SW480 (cell line): ENCODE measurements around the gene BSG.
"Not testable (repeated sequence)": the region's sequence is repeated elsewhere in the genome, so short reads cannot be mapped to it uniquely, and the experiment has no call there.

ENCODE experiments used
- DNase-seq: peaks from one replicate; pipeline ENCODE4 v3.0.0-alpha.2; 2016; ENCODE audit warnings: low spot score

Gene BSG

DNA sequence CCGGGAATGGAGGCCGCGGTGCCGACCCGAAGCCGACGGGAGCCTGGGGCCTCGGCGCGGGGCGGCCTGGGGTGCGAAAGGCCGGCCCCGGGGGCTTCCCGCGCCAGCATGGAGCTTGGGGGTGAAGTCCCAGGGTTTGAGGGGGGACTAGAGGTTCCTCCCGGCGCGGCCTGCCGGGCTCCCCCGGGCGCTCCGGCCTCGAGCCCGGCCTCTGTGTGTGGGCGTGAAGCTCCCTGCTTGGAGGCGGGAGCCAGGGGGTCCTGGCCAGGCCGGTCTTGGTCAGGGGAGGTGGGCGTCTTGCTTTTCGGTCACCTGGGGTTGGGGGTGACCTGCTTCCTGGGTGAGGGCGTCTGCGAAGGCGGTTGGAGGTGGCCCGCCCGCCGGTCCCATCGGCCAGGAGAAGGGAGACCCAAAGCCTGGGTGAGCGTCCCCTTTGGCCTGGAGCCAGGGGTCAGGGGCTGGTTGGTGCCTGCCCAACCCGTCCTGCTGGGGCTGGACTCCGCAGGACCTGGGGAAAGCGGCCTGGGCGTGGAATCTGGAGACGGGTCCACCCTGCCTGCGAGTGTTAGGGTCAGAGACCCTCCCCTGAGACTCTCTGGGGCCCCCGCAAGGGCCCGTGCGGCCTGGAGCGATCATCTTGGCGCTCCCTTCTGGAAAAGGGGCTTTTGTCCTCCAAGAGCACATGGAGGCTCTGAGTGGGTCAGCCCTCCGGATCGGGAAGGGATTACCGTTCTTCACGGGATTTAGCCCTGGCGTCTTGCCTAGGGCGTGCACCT is 535 bp downstream of the BSG start:
- DNase-seq = no peak

DNA sequence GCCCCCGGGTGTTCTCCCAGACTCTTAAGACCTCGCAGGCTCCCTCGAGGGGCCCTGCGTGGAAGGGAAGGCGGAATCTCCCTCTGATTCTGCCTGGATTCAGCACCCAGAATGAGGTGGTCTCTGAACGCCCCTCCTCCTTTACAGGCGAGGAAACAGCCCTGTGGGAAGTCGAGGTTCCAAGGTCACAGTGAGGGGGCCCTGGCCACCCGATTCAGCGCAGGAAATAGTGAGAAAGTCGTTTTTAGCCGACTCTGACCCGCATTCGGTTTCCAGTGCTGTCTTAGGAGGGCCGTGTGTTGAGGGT is 1.1 kb downstream of the BSG start:
- DNase-seq = no peak

DNA sequence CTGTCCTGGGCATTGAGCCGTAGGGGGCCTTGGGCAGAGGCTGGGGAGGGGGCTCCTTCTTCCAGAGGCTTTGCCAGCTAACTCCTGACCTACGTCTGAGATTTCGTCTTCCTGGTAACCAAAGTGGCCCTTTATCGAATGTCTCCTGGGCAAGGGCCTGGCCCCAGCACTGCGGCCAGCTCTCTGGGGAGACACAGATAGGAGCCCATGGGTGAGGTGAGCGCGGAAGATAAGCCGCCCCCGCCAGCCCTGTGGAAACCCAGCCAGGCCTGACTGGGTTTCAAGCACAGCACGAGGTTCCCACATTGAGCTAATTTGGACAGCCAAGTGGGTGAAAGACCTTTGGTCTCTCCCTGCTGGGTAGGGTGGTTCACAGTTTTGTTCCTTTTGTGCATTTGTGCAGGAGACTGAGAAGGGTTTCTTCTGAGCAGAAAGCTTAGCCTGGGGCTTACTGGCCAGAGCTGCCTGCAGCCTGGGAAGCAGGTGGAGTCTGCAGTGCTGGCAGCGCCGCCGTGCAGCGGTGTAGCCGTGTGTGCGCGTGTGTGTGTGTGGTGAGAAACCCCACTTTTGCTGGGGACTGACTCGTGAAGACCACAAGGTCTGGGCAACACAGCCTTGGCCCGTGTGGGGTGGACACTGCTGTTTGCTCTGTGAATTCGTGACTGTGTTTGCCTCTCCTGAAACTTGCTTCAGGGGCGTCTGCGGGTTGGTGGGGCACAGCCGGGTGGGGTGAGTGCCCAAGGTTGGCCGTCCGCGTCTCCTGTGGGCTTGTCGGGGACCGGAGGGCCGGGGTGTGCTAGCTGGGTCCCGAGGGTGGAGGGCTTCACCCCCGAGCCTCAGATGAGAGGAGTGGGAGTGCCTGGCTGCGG is 2.5 kb downstream of the BSG start:
- DNase-seq = no peak

DNA sequence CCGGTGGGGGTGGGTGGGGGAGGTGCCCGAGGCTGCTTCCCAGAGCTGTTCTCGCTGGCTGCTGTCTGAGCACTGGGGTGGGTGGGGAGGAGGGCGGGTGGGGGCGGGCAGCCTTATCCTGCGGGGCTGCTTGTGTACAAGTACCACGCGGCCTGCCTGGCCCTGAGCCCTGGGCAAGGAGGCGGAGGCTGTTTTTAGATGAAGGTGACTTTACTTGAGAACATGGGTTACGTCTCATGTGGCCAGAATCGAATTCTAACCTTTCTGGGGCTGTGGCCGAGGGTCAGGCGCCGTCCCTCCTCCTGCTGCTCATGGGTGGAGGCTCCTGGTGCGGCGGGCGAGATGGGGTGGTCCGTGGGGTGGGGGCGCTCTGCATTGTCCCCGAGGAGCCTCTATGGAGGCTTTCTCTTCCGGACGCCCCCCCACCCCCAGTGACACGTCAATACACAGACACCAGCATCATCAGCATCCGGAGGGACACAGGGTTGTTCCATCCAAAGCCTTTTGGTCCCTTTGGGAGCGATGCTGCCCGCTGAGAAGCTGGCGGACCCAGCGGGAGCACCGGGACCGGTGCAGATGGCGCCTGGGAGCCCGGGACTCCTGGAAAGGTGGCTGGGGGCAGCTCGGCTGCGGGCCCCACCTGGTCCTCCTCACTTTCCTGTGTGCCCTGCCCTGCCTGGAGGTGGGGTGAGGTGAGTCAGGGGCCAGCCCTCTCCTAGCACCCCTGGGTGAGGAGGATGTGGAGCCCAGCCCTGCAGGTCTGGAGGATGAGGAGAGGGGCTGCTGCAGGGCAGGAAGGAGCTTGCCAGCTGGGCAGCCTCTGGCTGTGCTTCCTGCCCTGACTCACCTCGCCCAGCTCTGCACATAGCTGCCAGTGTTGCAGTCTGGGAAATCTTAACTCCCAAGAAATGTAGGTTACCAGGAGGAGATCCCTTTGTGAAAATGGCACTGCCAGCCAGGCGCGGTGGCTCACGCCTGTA is 3.4 kb downstream of the BSG start:
- no peak for DNase-seq

DNA sequence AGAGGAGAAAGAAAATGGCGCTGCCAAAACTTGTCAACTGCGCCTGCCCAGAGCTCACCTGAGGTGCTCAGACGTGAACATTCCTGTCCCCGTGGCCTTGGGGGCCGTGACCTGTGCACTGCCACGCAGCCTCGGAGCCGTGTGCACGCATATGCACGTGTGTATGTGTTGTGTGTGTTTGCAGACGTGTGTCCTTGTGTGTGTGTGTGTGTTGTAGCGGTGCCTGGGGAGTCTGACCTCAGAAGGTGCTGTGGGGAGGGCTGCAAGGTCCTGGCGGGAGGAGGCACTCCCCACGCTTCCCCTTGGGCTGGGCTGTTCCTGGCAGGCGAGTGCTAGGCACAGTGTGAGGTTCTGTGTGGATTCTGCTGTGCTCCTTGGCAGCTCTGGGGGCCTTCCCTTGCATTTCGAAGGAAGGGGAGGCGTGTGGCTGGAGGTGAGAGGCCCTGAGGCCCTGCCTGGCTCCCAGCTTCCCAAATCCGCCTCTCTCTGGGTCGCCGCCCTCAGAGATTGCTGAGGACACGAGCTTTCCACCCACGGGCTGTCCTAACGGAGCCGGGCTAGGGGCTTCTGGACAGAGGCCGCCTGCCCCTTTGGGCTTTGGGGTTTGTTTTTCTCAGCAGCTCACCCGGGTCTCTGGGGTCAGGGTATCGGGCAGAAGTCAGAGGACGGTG is 4.5 kb downstream of the BSG start:
- DNase-seq = no peak

DNA sequence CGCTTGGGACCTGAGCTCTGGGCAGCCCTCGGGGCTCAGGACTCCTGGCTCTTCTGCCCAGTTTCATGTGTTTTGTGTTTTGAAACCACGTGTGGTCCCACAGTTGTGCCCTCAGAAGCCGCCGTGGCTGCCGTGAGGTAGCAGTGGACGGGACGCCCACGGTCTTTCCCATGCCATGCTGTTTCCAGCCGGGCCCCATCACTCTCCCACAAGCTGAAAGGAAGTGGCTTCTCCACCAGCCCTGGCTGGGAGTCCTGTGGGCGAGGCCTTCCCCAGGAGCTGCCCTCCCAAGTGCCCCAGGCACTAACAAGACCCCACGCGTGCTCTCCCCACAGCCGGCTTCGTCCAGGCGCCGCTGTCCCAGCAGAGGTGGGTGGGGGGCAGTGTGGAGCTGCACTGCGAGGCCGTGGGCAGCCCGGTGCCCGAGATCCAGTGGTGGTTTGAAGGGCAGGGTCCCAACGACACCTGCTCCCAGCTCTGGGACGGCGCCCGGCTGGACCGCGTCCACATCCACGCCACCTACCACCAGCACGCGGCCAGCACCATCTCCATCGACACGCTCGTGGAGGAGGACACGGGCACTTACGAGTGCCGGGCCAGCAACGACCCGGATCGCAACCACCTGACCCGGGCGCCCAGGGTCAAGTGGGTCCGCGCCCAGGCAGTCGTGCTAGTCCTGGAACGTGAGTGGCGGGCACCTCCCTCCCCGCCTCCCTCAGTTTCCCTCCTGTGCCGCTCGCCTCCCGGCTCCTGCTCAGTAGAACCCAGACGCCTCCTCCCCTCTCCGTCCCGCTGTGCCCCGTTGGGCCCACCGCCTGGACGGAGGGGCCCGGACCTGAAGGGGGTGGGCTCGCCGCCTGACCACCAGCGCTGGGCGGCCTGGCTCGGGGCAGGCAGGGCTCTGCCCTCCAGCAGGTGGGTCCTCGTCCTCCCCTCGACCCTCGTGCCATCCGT is 5.3 kb downstream of the BSG start:
- DNase-seq = no peak

DNA sequence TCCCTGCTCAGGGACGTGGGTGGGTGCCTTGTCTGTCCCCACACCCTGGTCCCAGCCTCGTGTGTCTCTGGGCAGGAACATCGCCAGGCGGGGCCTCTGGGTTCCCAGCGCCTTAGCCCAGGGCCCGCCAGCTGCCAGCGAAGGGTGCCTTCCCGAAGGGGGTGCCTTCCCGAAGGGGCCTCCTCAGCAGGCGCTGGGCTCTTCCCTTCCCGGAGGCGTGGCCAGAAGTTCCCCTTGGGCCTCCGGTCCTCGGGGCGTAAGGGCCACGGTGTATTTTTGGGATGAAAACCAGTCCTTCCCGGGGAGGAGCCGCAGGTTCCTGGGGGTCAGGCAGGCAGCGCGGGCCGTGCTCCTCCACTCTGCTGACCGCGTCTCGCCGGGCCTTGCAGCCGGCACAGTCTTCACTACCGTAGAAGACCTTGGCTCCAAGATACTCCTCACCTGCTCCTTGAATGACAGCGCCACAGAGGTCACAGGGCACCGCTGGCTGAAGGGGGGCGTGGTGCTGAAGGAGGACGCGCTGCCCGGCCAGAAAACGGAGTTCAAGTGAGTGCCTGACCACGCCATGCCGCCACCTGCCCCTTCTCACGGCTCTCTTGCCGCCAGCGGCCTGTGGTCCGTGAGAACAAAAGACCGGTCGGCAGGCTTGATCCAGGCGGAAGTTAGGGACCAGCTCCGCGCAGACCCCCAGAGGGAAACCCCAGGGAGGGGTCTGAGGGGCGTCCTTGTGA is 6.9 kb downstream of the BSG start:
- no peak for DNase-seq

DNA sequence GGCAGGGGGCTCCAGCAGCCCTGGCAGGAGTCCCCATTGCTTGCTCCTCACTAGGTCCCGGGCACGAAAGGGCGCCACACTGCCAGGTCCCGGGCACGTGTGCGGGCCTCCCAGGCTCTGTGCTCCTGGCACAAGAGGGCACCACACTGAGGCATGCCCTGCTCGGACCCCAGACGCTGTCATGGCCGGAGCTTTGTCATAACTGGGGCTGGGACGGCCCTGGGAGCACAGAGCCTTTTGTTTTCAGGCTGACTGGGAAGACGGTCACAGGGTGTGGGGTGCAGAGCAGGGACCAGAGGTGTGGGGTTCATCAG is 7.4 kb downstream of the BSG start:
- no peak for DNase-seq

DNA sequence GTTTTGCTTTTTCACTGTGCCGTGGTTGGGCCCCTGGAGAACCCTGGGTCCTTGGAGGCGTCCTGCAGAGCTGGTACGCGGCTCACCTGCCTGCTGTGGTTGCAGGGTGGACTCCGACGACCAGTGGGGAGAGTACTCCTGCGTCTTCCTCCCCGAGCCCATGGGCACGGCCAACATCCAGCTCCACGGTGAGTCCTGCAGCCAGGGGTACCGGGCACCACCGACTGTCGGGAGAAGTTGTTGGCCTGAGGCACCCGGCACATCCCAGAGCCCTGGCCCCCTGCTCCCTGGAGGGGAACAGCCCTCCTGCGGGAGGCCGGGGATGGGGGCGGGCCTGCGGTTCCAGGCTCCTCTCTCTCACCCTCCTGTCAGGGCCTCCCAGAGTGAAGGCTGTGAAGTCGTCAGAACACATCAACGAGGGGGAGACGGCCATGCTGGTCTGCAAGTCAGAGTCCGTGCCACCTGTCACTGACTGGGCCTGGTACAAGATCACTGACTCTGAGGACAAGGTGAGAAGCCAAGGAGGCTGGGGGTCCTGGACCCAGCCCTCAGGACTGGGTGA is 8.0 kb downstream of the BSG start:
- no peak for DNase-seq

DNA sequence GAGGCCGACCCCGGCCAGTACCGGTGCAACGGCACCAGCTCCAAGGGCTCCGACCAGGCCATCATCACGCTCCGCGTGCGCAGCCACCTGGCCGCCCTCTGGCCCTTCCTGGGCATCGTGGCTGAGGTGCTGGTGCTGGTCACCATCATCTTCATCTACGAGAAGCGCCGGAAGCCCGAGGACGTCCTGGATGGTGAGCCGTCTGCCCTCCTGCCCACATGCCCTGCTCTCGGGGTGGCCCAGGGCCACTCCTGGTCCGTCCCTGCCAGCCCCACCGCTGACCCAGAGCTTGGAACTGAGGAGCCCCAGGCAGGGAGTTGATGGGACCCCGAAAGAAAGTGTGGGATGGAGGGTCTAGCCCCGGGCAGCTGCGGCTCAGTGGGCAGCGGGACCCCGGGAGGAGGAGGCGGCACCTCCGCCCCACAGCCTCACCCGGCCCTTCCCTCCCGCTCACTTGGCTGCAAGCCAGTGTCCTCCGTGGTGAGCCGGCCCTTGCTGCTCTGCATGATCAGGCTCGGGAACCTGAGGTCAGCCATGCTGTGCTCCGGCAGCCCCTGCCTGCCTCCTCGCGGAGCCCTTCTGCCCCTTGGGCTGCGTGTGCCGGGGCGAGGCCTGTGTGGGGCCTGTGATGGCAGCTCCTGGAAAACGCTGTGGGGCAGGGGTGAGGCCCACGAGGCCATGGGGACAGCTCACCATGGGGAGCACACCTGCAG is 9.2 kb downstream of the BSG start:
- DNase-seq = no peak

DNA sequence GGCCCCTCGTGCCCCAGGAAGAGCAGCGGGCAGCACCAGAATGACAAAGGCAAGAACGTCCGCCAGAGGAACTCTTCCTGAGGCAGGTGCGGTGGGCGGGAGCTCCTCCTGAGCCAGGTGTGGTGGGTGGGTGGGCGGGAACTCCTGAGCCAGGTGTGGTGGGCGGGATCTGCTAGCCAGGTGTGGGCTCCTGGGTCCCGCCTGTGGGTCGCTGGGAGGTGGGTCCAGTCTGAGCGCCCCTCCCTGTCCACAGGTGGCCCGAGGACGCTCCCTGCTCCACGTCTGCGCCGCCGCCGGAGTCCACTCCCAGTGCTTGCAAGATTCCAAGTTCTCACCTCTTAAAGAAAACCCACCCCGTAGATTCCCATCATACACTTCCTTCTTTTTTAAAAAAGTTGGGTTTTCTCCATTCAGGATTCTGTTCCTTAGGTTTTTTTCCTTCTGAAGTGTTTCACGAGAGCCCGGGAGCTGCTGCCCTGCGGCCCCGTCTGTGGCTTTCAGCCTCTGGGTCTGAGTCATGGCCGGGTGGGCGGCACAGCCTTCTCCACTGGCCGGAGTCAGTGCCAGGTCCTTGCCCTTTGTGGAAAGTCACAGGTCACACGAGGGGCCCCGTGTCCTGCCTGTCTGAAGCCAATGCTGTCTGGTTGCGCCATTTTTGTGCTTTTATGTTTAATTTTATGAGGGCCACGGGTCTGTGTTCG is 10.3 kb downstream of the BSG start:
- no peak for DNase-seq

DNA sequence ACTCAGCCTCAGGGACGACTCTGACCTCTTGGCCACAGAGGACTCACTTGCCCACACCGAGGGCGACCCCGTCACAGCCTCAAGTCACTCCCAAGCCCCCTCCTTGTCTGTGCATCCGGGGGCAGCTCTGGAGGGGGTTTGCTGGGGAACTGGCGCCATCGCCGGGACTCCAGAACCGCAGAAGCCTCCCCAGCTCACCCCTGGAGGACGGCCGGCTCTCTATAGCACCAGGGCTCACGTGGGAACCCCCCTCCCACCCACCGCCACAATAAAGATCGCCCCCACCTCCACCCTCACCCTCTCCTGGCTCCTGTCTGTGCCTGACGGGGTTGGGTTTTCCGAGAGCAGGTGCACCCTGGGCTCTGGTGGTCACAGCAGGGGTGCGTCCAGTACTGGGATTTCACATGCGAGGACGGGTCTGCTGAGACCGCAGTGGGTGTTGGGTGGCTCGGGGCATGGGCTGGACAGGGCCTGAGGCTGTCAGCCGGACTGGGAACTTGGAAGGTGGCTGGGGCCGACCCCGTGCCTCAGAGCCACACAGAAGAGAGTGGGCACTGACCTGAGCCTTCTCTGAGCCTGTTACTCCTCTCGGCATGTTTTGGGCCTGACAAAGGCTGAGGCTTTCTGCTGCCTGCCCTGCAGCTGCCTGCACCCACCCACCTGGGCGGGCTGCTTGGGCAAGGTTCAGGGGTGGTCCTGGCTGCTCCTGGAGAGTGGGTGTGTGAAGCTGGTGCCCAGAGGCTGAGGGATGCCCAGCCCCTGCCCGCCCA is 11.0 kb downstream of the BSG start:
- DNase-seq = no peak

DNA sequence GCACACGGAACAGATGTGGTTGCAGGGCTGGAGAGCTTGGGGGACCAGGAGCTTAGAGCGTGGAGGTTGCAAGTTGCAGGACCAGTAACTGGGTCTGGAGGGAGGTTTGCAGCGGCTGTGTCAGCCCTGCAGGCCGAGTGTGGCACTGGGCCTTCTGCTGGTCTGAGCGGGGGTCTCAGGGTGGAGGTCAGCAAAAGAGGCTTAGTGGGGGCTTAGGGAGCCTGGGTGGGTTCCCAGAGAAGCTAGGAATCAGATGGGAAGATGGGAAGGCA is 11.5 kb downstream of the BSG start:
- no peak for DNase-seq

DNA sequence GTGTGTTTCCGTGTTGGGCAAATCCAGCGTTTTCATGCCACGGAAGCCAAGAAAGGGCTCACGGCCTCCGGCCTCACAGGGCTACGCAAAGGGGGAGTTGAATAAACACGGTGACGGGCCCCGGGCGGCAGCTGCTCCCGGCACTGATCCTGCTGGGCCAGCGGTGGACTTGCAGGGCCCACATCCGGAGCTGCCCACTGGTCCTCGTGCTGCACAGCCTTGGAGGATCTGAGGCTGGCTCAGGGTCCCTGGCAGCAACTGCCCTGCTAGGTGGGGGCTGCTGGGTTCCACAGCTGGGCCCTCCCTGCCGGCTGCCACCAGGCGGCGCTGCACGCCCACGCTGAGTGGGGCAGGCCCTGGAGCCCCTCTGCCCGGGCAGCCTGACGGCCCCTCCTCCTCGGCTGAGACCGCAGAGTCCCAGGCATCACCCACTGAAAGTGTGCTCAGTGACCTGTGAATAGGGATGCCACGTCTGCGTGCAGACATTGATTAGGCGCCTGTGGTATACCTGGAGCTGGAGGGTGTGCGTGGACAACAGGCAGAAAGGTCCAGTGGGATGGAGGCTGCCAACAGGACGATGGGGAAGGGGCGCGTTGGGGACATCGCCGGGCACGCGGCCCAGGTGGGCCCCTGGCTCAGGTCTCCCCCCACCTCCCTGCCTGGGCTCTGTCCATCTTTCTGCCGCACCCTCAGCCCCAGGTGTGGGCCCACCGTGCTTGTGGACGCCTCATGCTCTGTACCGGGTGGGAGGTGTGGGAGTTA is 12.0 kb downstream of the BSG start:
- no peak for DNase-seq

DNA sequence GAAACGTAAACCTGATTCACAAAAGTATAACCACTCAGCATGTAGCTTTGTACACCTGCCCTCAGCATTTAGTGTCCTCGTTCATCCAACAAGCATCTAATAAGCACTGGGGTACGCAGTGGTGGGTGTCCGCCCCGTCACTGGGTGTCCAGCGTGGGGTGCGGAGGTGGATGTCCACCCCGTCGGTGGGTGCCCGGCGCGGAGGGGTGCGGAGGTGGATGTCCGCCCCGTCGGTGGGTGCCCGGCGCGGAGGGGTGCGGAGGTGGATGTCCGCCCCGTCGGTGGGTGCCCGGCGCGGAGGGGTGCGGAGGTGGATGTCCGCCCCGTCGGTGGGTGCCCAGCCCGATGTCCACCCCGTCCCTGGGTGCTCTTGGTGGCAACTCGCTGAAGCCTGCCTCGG is 12.8 kb downstream of the BSG start:
- DNase-seq = not testable (repeated sequence)

DNA sequence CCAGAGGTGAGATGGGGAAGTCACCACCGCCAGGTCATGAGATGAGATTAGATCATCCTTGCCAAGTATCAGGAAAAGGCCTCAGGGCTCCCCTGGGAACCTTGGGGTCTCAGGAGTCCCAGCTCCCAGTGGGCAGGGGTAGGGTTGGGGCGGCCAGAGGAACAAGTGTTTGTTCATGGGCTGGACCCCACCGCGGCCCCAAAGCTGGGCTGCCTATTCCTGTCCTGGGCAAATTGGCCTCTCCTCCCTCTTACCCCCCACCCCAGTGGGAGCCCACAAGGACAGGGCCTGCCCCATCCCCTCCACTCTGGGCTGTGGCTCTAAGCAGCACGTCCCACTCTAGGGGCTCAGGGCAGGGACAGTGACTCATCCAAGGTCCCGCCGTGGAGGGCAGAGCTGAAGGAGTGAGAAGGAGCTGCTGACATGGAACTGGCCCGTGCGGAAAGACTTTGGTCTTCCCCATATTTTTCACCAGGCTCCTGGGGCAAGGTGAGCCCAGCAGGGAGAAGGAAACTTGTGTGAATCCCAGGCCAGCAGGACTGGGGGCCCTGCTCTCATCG is 13.2 kb downstream of the BSG start:
- DNase-seq = no peak
